Neural cell (in vitro differentiated cells): Measurements from ENCODE around the gene CCNA2. TPM values are rescaled to one million over a fixed set of nuclear protein-coding genes. Genes with fewer than 3 reads are reported as not detected.

Experiments
- H2AFZ ChIP-seq: fragments of 200-600, 300-800 bp; sonication (generic), shearing (Covaris generic); 2 replicates; pipeline ENCODE4 v1.6.0; 2014; ENCODE audit warnings: low read depth, mild to moderate bottlenecking, antibody characterized with exemption, low read length, moderate library complexity
- H3F3A ChIP-seq: fragments of 200-600 bp; shearing (Covaris generic); 2 replicates; pipeline ENCODE4 v1.6.1; 2016; ENCODE audit warnings: mild to moderate bottlenecking, moderate library complexity, mixed read lengths, antibody characterized with exemption, low read length; ENCODE audit not compliant: insufficient read depth, poor library complexity, severe bottlenecking
- H3K27ac ChIP-seq: fragments of 200-600, 300-800 bp; sonication (generic), shearing (Covaris generic); 2 replicates; pipeline ENCODE4 v1.5.1; 2014; ENCODE audit warnings: mild to moderate bottlenecking, low read length, moderate library complexity
- H3K27me3 ChIP-seq: fragments of 300-800, 200-600 bp; sonication (generic), shearing (Covaris generic); 2 replicates; pipeline ENCODE4 v1.6.0; 2014; ENCODE audit warnings: mild to moderate bottlenecking, low read depth, low read length, moderate library complexity; ENCODE audit not compliant: insufficient read depth
- H3K36me3 ChIP-seq: fragments of 300-800, 200-600 bp; sonication (generic), shearing (Covaris generic); 2 replicates; pipeline ENCODE4 v1.5.1; 2014; ENCODE audit warnings: mild to moderate bottlenecking, antibody characterized with exemption, low read length, moderate library complexity; ENCODE audit not compliant: insufficient read depth
- H3K4me2 ChIP-seq: fragments of 300-800, 200-600 bp; sonication (generic), shearing (Covaris generic); 2 replicates; pipeline ENCODE4 v1.6.0; 2014; ENCODE audit warnings: mild to moderate bottlenecking, low read length
- H3K4me3 ChIP-seq: fragments of 300-800, 200-600 bp; sonication (generic), shearing (Covaris generic); 2 replicates; pipeline ENCODE4 v1.5.1; 2014; ENCODE audit warnings: mild to moderate bottlenecking, low read length, moderate library complexity
- H3K79me2 ChIP-seq: fragments of 200-600 bp; shearing (Covaris generic); replicated peaks from 2 replicates; pipeline ENCODE4 v1.6.0; 2014; ENCODE audit warnings: mild to moderate bottlenecking, low read length, moderate library complexity; ENCODE audit not compliant: insufficient read depth
- H3K9ac ChIP-seq: fragments of 300-800, 200-600 bp; sonication (generic), shearing (Covaris generic); 2 replicates; pipeline ENCODE4 v1.6.1; 2016; ENCODE audit warnings: mild to moderate bottlenecking, low read length, mixed read lengths
- H3K9me2 ChIP-seq: fragments of 200-600 bp; shearing (Covaris generic); 2 replicates; pipeline ENCODE4 v1.6.1; 2016; ENCODE audit warnings: mild to moderate bottlenecking, low read length, mixed read lengths; ENCODE audit not compliant: insufficient read depth
- H3K9me3 ChIP-seq: fragments of 200-600, 300-800 bp; sonication (generic), shearing (Covaris generic); 2 replicates; pipeline ENCODE4 v1.6.1; 2016; ENCODE audit warnings: mild to moderate bottlenecking, mixed run types, low read length, moderate library complexity, mixed read lengths
- H4K20me1 ChIP-seq: fragments of 200-600 bp; shearing (Covaris generic); 2 replicates; pipeline ENCODE4 v1.6.1; 2016; ENCODE audit warnings: mild to moderate bottlenecking, mixed run types; ENCODE audit not compliant: insufficient read depth
- CTCF ChIP-seq: fragments of 450-650 bp; IDR thresholded peaks from 2 replicates; pipeline ENCODE4 v1.5.1; 2014; ENCODE audit warnings: antibody characterized with exemption, mild to moderate bottlenecking, moderate library complexity; ENCODE audit not compliant: poor library complexity, severe bottlenecking
- EP300 ChIP-seq: fragments of 450-650 bp; conservative IDR thresholded peaks from 2 replicates; pipeline ENCODE4 v1.6.1; 2014; ENCODE audit warnings: antibody characterized with exemption, mild to moderate bottlenecking, moderate library complexity; ENCODE audit not compliant: poor library complexity, severe bottlenecking
- EZH2 ChIP-seq: fragments of 200-600, 300-800 bp; shearing (Covaris generic), sonication (generic); IDR thresholded peaks from 2 replicates; pipeline ENCODE4 v1.6.1; 2014; ENCODE audit warnings: antibody characterized with exemption, low read length, borderline replicate concordance, mild to moderate bottlenecking; ENCODE audit not compliant: insufficient read depth, poor library complexity, severe bottlenecking
- MXI1 ChIP-seq: fragments of 450-650 bp; conservative IDR thresholded peaks from 2 replicates; pipeline ENCODE4 v1.6.1; 2014; ENCODE audit warnings: antibody characterized with exemption, mild to moderate bottlenecking; ENCODE audit not compliant: poor library complexity, severe bottlenecking
- POLR2AphosphoS5 ChIP-seq: IDR thresholded peaks from 2 replicates; pipeline ENCODE4 v1.6.1; 2012
- RAD21 ChIP-seq: fragments of 450-650 bp; conservative IDR thresholded peaks from 2 replicates; pipeline ENCODE4 v1.6.1; 2014; ENCODE audit warnings: antibody characterized with exemption, mild to moderate bottlenecking, moderate library complexity
- REST ChIP-seq: IDR thresholded peaks from 2 replicates; pipeline ENCODE4 v1.6.1; 2012; ENCODE audit warnings: borderline replicate concordance
- SMC3 ChIP-seq: fragments of 450-650 bp; conservative IDR thresholded peaks from 2 replicates; pipeline ENCODE4 v1.6.1; 2014; ENCODE audit warnings: antibody characterized with exemption, mild to moderate bottlenecking, moderate library complexity; ENCODE audit not compliant: poor library complexity
- TAF1 ChIP-seq: IDR thresholded peaks from 2 replicates; pipeline ENCODE4 v1.6.1; 2012; ENCODE audit warnings: low read depth
- polyA plus RNA-seq: library from polyadenylated mRNA; depleted of rRNA; stranded (reverse); fragments of >200 nt; gene quantifications from 2 replicates; pipeline ENCODE4 v1.2.3, GENCODE V29; 2014

CCNA2 gene
- polyA plus RNA-seq, 1 donor from 2014 or later: 7.5 TPM

GRCh38 chr4:121799867-121800501 lies 23.7 kb downstream of the CCNA2 start:
- Histone ChIP-seq H3K9me2 (no peaks in the 10 kb centered on the region), H3F3A (no peaks in the 10 kb centered on the region), H4K20me1 (no peaks in the 10 kb centered on the region), H3K4me3 (no peak overlapping the region), H3K27me3 (no peaks in the 10 kb centered on the region), H3K36me3 (no peaks in the 10 kb centered on the region), H3K9me3 (no peaks in the 10 kb centered on the region), H3K9ac (no peak overlapping the region), H3K4me2 (no peak overlapping the region), H3K27ac (no peak overlapping the region), H2AFZ (no peak overlapping the region), H3K79me2 (peaks cover 17% of the 10 kb centered on the region)
- TF ChIP-seq POLR2AphosphoS5: no peak
- no peak for TF ChIP-seq TAF1
- no peak for TF ChIP-seq MXI1
- TF ChIP-seq EZH2: no peak
- no peak for TF ChIP-seq REST
- no peak for TF ChIP-seq SMC3
- no peak for TF ChIP-seq CTCF
- TF ChIP-seq EP300: no peak
- TF ChIP-seq RAD21: no peak

GRCh38 chr4:121799208-121799823 lies 24.4 kb downstream of the CCNA2 start:
- H3K4me2 ChIP-seq: no peak overlapping the region

More at GRCh38 chr4:121799208-121799823, 24.4 kb downstream of the CCNA2 start:
- TF ChIP-seq EP300 (no peak), SMC3 (no peak)
- Histone ChIP-seq H3K27ac (no peak overlapping the region), H3K79me2 (peaks cover 17% of the 10 kb centered on the region), H2AFZ (no peak overlapping the region), H3F3A (no peaks in the 10 kb centered on the region), H3K36me3 (no peaks in the 10 kb centered on the region), H3K9ac (no peak overlapping the region), H3K9me3 (no peaks in the 10 kb centered on the region), H3K4me3 (no peak overlapping the region), H4K20me1 (no peaks in the 10 kb centered on the region), H3K27me3 (no peaks in the 10 kb centered on the region), H3K9me2 (no peaks in the 10 kb centered on the region)
